NCI-H82 (cell line): Measurements from ENCODE around the gene FRS2.
"Not testable (repeated sequence)": the region's sequence is repeated elsewhere in the genome, so short reads cannot be mapped to it uniquely, and the experiment has no call there.

ENCODE experiments used
- DNase-seq: peaks from one replicate; lab custom pipeline; 2025; lab: John Stamatoyannopoulos, UW

The FRS2 gene

GRCh38 chr12:69470189-69471075 lies at the start of gene FRS2:
Gene FRS2, plus strand, starts transcription at chr12:69470388. Its CDS starts 98,643 bp downstream, at chr12:69569031.
- peak; percentile 96 for DNase-seq

GRCh38 chr12:69421548-69421947 lies 48.6 kb upstream of the FRS2 start:
- no peak for DNase-seq

GRCh38 chr12:69423037-69423905 lies 46.9 kb upstream of the FRS2 start:
- peak; percentile 26 for DNase-seq

- no peak for DNase-seq
Measured at GRCh38 chr12:69425417-69425816, 44.8 kb upstream of the FRS2 start.

- DNase-seq = no peak
Measured at GRCh38 chr12:69428351-69429073, 41.7 kb upstream of the FRS2 start.

- DNase-seq = no peak
Measured at GRCh38 chr12:69430942-69431590, 39.1 kb upstream of the FRS2 start.

GRCh38 chr12:69431591-69432222 lies 38.5 kb upstream of the FRS2 start:
- no peak for DNase-seq

- no peak for DNase-seq
Measured at GRCh38 chr12:69433653-69434052, 36.5 kb upstream of the FRS2 start.

GRCh38 chr12:69435644-69436043 lies 34.5 kb upstream of the FRS2 start:
- no peak for DNase-seq

GRCh38 chr12:69437073-69437472 lies 33.1 kb upstream of the FRS2 start:
- no peak for DNase-seq

- no peak for DNase-seq
Measured at GRCh38 chr12:69438539-69438938, 31.6 kb upstream of the FRS2 start.

GRCh38 chr12:69440016-69440415 lies 30.2 kb upstream of the FRS2 start:
- DNase-seq = no peak

GRCh38 chr12:69440886-69441285 lies 29.3 kb upstream of the FRS2 start:
- DNase-seq = no peak

- DNase-seq = no peak
Measured at GRCh38 chr12:69442894-69443293, 27.3 kb upstream of the FRS2 start.

- no peak for DNase-seq
Measured at GRCh38 chr12:69443916-69444315, 26.3 kb upstream of the FRS2 start.

- DNase-seq = no peak
Measured at GRCh38 chr12:69447892-69448291, 22.3 kb upstream of the FRS2 start.

GRCh38 chr12:69452598-69453132 lies 17.5 kb upstream of the FRS2 start:
- not testable (repeated sequence) for DNase-seq

- no peak for DNase-seq
Measured at GRCh38 chr12:69456239-69456638, 13.9 kb upstream of the FRS2 start.

GRCh38 chr12:69457433-69457832 lies 12.8 kb upstream of the FRS2 start:
- no peak for DNase-seq

- no peak for DNase-seq
Measured at GRCh38 chr12:69459477-69459876, 10.7 kb upstream of the FRS2 start.

GRCh38 chr12:69464428-69464827 lies 5.8 kb upstream of the FRS2 start:
- no peak for DNase-seq
